Activated T-helper 1 cell treated with anti-CD3 and anti-CD28 coated beads, Interleukin-12 subunit alpha, Interleukin-12 subunit beta, Interleukin-2, Interleukin-4 antibody, amounts not matched to agents 30 ng/mL and 10 ng/mL and 1 ng/mL, durations not matched to agents 14 hours and 24 hours and 36 hours (primary cell): ENCODE results near the gene DCXR. TPM values are rescaled to one million over a fixed set of nuclear protein-coding genes. Genes with fewer than 3 reads are reported as not detected.

Experiments used
- DNase-seq: peaks from one replicate; pipeline ENCODE4 v3.0.0; 2021; ENCODE audit warnings: low spot score
- H3K27ac Mint-ChIP-seq: one replicate; pipeline ENCODE4 v1.8.0; 2021; ENCODE audit warnings: mild to moderate bottlenecking, mixed read lengths
- H3K27me3 Mint-ChIP-seq: one replicate; pipeline ENCODE4 v1.8.0; 2022; ENCODE audit warnings: mild to moderate bottlenecking, moderate library complexity, mixed read lengths; ENCODE audit not compliant: insufficient read depth
- H3K36me3 Mint-ChIP-seq: one replicate; pipeline ENCODE4 v1.8.0; 2021; ENCODE audit warnings: low read depth, mixed read lengths
- H3K4me1 Mint-ChIP-seq: one replicate; pipeline ENCODE4 v1.8.0; 2021; ENCODE audit warnings: low read depth, mixed read lengths
- H3K4me3 Mint-ChIP-seq: one replicate; pipeline ENCODE4 v1.8.0; 2021; ENCODE audit warnings: mild to moderate bottlenecking, moderate library complexity, mixed read lengths
- H3K9me3 Mint-ChIP-seq: one replicate; pipeline ENCODE4 v1.8.0; 2021; ENCODE audit warnings: mixed read lengths
- intact Hi-C: fragments of 100-400 bp; cut with micrococcal nuclease; formaldehyde crosslinking; loops from one replicate; pipeline ENCODE4 v1.15.1; 2024
- total RNA-seq: library from RNA; stranded (reverse); gene quantifications from 2 replicates; pipeline ENCODE4 v1.2.3, GENCODE V29; 2022

DCXR gene
- total RNA-seq, 1 donor from 2014 or later = 125 TPM

GRCh38 chr17:82055965-82056728, 18.6 kb upstream of the DCXR start:
- peaks cover 3% of the 10 kb centered on the region for H3K36me3 Mint-ChIP-seq
- no peaks in the 10 kb centered on the region for H3K4me1 Mint-ChIP-seq
- H3K9me3 Mint-ChIP-seq = no peaks in the 10 kb centered on the region
- H3K27ac Mint-ChIP-seq = no peak overlapping the region
- H3K27me3 Mint-ChIP-seq = no peaks in the 10 kb centered on the region
- DNase-seq = no peak
- H3K4me3 Mint-ChIP-seq = no peak overlapping the region
- intact Hi-C loops = no loop called here

GRCh38 chr17:82055023-82055964, 17.8 kb upstream of the DCXR start:
- Mint-ChIP-seq H3K27me3 (no peaks in the 10 kb centered on the region), H3K4me1 (peaks cover 6% of the 10 kb centered on the region), H3K27ac (no peak overlapping the region), H3K9me3 (no peaks in the 10 kb centered on the region), H3K4me3 (no peak overlapping the region), H3K36me3 (peaks cover 3% of the 10 kb centered on the region)
- intact Hi-C loops = no loop called here
- no peak for DNase-seq

GRCh38 chr17:82054351-82055022, 17.0 kb upstream of the DCXR start:
- H3K27ac Mint-ChIP-seq = no peak overlapping the region
- peaks cover 8% of the 10 kb centered on the region for H3K4me1 Mint-ChIP-seq
- DNase-seq = no peak
- intact Hi-C loops = loop anchor here (5.0 kb wide), 1 partner anchor 43 kb away; the partner anchor contains the start of gene FASN
- no peaks in the 10 kb centered on the region for H3K27me3 Mint-ChIP-seq
- H3K4me3 Mint-ChIP-seq = no peak overlapping the region
- H3K36me3 Mint-ChIP-seq = peaks cover 4% of the 10 kb centered on the region
- no peaks in the 10 kb centered on the region for H3K9me3 Mint-ChIP-seq

- Mint-ChIP-seq H3K4me1 (peaks cover 8% of the 10 kb centered on the region), H3K36me3 (peaks cover 4% of the 10 kb centered on the region), H3K27ac (no peak overlapping the region), H3K4me3 (peak overlapping the region; percentile 88), H3K9me3 (no peaks in the 10 kb centered on the region), H3K27me3 (no peaks in the 10 kb centered on the region)
- no peak for DNase-seq
- intact Hi-C loops = loop anchor here (5.0 kb wide), 1 partner anchor 44 kb away; the partner anchor contains the start of gene FASN
Observed at GRCh38 chr17:82053556-82054263, 16.2 kb upstream of the DCXR start.

- no peak overlapping the region for H3K27ac Mint-ChIP-seq
- peaks cover 8% of the 10 kb centered on the region for H3K4me1 Mint-ChIP-seq
- no peaks in the 10 kb centered on the region for H3K9me3 Mint-ChIP-seq
- peak overlapping the region; percentile 88 for H3K4me3 Mint-ChIP-seq
- H3K27me3 Mint-ChIP-seq = no peaks in the 10 kb centered on the region
- DNase-seq = no peak
- intact Hi-C loops = loop anchor here (5.0 kb wide), 1 partner anchor 44 kb away; the partner anchor contains the start of gene FASN
- peaks cover 4% of the 10 kb centered on the region for H3K36me3 Mint-ChIP-seq
Observed at GRCh38 chr17:82053130-82053529, 15.6 kb upstream of the DCXR start.

GRCh38 chr17:82052638-82053059, 15.2 kb upstream of the DCXR start:
- intact Hi-C loops = loop anchor here (5.0 kb wide), 1 partner anchor 45 kb away; the partner anchor contains the start of gene FASN
- DNase-seq = no peak
- Mint-ChIP-seq H3K27me3 (no peaks in the 10 kb centered on the region), H3K4me1 (peaks cover 9% of the 10 kb centered on the region), H3K4me3 (peak overlapping the region; percentile 88), H3K36me3 (peaks cover 5% of the 10 kb centered on the region), H3K27ac (no peak overlapping the region), H3K9me3 (no peaks in the 10 kb centered on the region)

GRCh38 chr17:82051776-82052637, 14.5 kb upstream of the DCXR start, which contains the start of the genes GPS1 and RFNG:
Gene GPS1 (plus strand): TSS chr17:82051898. CDS start chr17:82051932, 34 bp downstream.
Gene RFNG (minus strand): TSS chr17:82051811. CDS start chr17:82051766, 45 bp downstream.
- Mint-ChIP-seq H3K4me3 (peak within 1 kb of the TSS; percentile 91), H3K27ac (peak within 1 kb of the TSS; percentile 89), H3K9me3 (no peaks in the 10 kb centered on the region), H3K4me1 (peaks cover 14% of the 10 kb centered on the region), H3K36me3 (peaks cover 9% of the 10 kb centered on the region), H3K27me3 (no peaks in the 10 kb centered on the region)
- DNase-seq = peak; percentile 74
- intact Hi-C loops = loop anchor here (1.0 to 5.0 kb wide), 3 partner anchors 14 to 45 kb away; partner anchors contain the start of genes DCXR and FASN

- H3K27me3 Mint-ChIP-seq = no peaks in the 10 kb centered on the region
- peak overlapping the region; percentile 91 for H3K4me3 Mint-ChIP-seq
Observed at GRCh38 chr17:82050761-82051641, 13.5 kb upstream of the DCXR start.

GRCh38 chr17:82050152-82050760, 12.8 kb upstream of the DCXR start:
- Mint-ChIP-seq H3K36me3 (peaks cover 9% of the 10 kb centered on the region), H3K4me1 (peaks cover 14% of the 10 kb centered on the region), H3K4me3 (peak overlapping the region; percentile 91), H3K27ac (peak overlapping the region; percentile 89), H3K9me3 (no peaks in the 10 kb centered on the region), H3K27me3 (no peaks in the 10 kb centered on the region)
- intact Hi-C loops = loop anchor here (5.0 kb wide), 1 partner anchor 47 kb away; the partner anchor contains the start of gene FASN
- DNase-seq = no peak

More at GRCh38 chr17:82050761-82051641, 13.5 kb upstream of the DCXR start:
- Mint-ChIP-seq H3K36me3 (peaks cover 9% of the 10 kb centered on the region), H3K27ac (peak overlapping the region; percentile 89), H3K9me3 (no peaks in the 10 kb centered on the region), H3K4me1 (peaks cover 14% of the 10 kb centered on the region)
- DNase-seq = no peak
- intact Hi-C loops = loop anchor here (1.0 to 5.0 kb wide), 3 partner anchors 14 to 46 kb away; partner anchors contain the start of genes DCXR and FASN

- Mint-ChIP-seq H3K27me3 (no peaks in the 10 kb centered on the region), H3K27ac (no peak overlapping the region), H3K36me3 (peaks cover 8% of the 10 kb centered on the region), H3K9me3 (no peaks in the 10 kb centered on the region), H3K4me1 (peaks cover 14% of the 10 kb centered on the region), H3K4me3 (no peak overlapping the region)
- intact Hi-C loops = no loop called here
- DNase-seq = no peak
Observed at GRCh38 chr17:82049521-82049971, 12.0 kb upstream of the DCXR start.
